Measurements from ENCODE around the gene GSTCD. TPM values are rescaled to one million over a fixed set of nuclear protein-coding genes. Genes with fewer than 3 reads are reported as not detected.

Gene GSTCD
- total RNA-seq, 4 donors from 2014 or later = 8.2 to 19.6 (median 11.4) TPM

DNA sequence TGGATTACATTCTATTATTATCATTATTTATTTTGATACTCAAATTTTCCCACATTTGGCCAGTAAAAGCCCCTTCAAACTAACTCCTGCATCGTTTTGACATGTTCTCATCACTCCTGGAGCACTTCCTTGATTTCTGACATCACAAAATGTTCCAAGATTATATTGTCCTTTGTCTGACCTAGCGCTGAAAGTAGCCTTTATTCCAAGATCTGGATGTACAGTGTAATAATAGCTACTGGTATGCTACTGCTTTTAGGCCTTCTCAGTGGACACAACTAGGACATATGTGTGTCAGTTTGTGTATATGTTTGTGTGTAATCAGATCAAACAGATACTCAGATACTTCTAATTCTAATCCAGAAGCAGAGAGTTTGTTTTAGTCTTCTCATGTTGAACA lies 76.2 kb downstream of the GSTCD start:
- Histone ChIP-seq H3K9me3 (no peaks in the 10 kb centered on the region), H3K27me3 (no peaks in the 10 kb centered on the region), H3K4me1 (no peaks in the 10 kb centered on the region), H3K27ac (no peak overlapping the region), H3K36me3 (no peaks in the 10 kb centered on the region), H3K4me3 (no peak overlapping the region)
- 90% methylated on average over 2 of the region's 2 CpGs for WGBS
- TF ChIP-seq POLR2A (IDR thresholded peaks at IDR 0.05) (no peak), EP300 (IDR thresholded peaks at IDR 0.05) (no peak), CTCF (IDR thresholded peaks at IDR 0.05) (no peak), POLR2AphosphoS5 (IDR thresholded peaks at IDR 0.05) (no peak)
- DNase-seq (ENCODE audit: low spot score in 2 of 2) = no peak

- no peak for DNase-seq (ENCODE audit: low spot score in 2 of 2)
- Histone ChIP-seq H3K27ac (no peak overlapping the region), H3K9me3 (no peaks in the 10 kb centered on the region), H3K4me3 (no peak overlapping the region), H3K36me3 (no peaks in the 10 kb centered on the region), H3K27me3 (no peaks in the 10 kb centered on the region), H3K4me1 (no peaks in the 10 kb centered on the region)
- TF ChIP-seq EP300 (IDR thresholded peaks at IDR 0.05) = no peak
- no peak for TF ChIP-seq POLR2AphosphoS5 (IDR thresholded peaks at IDR 0.05)
- TF ChIP-seq POLR2A (IDR thresholded peaks at IDR 0.05) = no peak
- no peak for TF ChIP-seq CTCF (IDR thresholded peaks at IDR 0.05)
Observed at GRCh38 chr4:105785792-105786191, 77.2 kb downstream of the GSTCD start.

DNA sequence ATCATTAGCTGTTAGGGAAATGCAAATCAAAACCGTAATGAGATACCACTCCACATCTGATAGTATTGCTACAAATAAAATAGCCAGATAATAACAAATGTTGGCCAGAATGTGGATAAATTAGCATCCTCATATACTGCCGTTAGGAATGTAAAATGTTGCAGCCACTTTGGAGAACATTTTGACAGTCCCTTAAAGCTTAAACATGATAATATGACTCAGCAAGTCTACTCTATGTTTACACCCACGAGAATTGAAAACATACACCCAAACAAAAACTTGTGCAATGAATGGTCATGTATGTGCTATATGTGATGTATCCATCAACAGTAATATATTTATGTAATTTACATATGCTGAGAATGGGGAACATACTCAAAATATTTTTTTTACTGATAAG lies 78.2 kb downstream of the GSTCD start:
- Histone ChIP-seq H3K9me3 (no peaks in the 10 kb centered on the region), H3K27ac (no peak overlapping the region), H3K4me3 (no peak overlapping the region), H3K27me3 (no peaks in the 10 kb centered on the region), H3K4me1 (no peaks in the 10 kb centered on the region), H3K36me3 (no peaks in the 10 kb centered on the region)
- TF ChIP-seq EP300 (IDR thresholded peaks at IDR 0.05) (no peak), POLR2A (IDR thresholded peaks at IDR 0.05) (no peak), POLR2AphosphoS5 (IDR thresholded peaks at IDR 0.05) (no peak), CTCF (IDR thresholded peaks at IDR 0.05) (no peak)
- no peak for DNase-seq (ENCODE audit: low spot score in 2 of 2)
- WGBS = 91% methylated on average over 3 of the region's 3 CpGs

DNA sequence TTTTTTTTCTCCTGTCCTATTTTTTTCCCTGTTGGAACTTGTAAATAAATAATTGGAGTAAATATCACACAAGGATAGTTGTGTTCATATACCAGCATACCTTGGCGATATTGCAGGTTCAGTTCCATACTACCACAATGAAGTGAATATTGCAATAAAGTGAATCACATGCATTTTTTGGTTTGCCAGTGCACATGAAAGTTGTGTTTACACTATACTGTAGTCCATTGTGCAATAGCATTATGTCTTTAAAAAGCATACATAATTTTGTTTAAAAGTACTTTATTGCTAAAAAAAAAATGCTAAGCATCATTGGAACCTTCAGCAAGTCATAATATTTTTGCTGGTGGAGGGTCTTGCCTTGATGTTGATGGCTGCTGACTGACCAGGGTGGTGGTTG lies 88.6 kb downstream of the GSTCD start:
- Histone ChIP-seq H3K27me3 (no peaks in the 10 kb centered on the region), H3K4me3 (no peak overlapping the region), H3K4me1 (no peaks in the 10 kb centered on the region), H3K36me3 (no peaks in the 10 kb centered on the region), H3K9me3 (no peaks in the 10 kb centered on the region), H3K27ac (no peak overlapping the region)
- 96% methylated on average over 1 of the region's 1 CpG for WGBS
- no peak for DNase-seq (ENCODE audit: low spot score in 2 of 2)
- TF ChIP-seq POLR2A (IDR thresholded peaks at IDR 0.05) (no peak), CTCF (IDR thresholded peaks at IDR 0.05) (no peak), POLR2AphosphoS5 (IDR thresholded peaks at IDR 0.05) (no peak), EP300 (IDR thresholded peaks at IDR 0.05) (no peak)

GRCh38 chr4:105805501-105806120 lies 97.0 kb downstream of the GSTCD start:
- TF ChIP-seq EP300 (IDR thresholded peaks at IDR 0.05) = no peak
- TF ChIP-seq CTCF (IDR thresholded peaks at IDR 0.05) = no peak
- no peak for TF ChIP-seq POLR2A (IDR thresholded peaks at IDR 0.05)
- no peak for TF ChIP-seq POLR2AphosphoS5 (IDR thresholded peaks at IDR 0.05)
- WGBS = 87% methylated on average over 1 of the region's 1 CpG
- no peak for DNase-seq (ENCODE audit: low spot score in 2 of 2)

More at GRCh38 chr4:105805501-105806120, 97.0 kb downstream of the GSTCD start:
- Histone ChIP-seq H3K4me1 (no peaks in the 10 kb centered on the region), H3K9me3 (no peaks in the 10 kb centered on the region), H3K27ac (no peak overlapping the region), H3K4me3 (no peak overlapping the region), H3K36me3 (no peaks in the 10 kb centered on the region), H3K27me3 (no peaks in the 10 kb centered on the region)
